Vagina (tissue), 2 donors: ENCODE data around the gene FXN. TPM values are rescaled to one million over a fixed set of nuclear protein-coding genes. Genes with fewer than 3 reads are reported as not detected.
"Not testable (repeated sequence)": the region's sequence is repeated elsewhere in the genome, so short reads cannot be mapped to it uniquely, and the experiment has no call there.

Experiments
- DNase-seq, 2 donors: peaks; one replicate each; pipeline ENCODE4 v3.0.0-alpha.2; 2017; ENCODE audit errors: extremely low spot score in 2 of 2
- H3K27ac ChIP-seq: fragments of 200-600 bp; sonication (generic); one replicate; pipeline ENCODE4 v1.5.1; 2019
- H3K27me3 ChIP-seq: fragments of 200-600 bp; sonication (generic); one replicate; pipeline ENCODE4 v1.5.1; 2019
- H3K36me3 ChIP-seq, 2 donors: fragments of 200-600 bp; sonication (generic); one replicate each; pipeline ENCODE4 v1.5.1; 2017 to 2019
- H3K4me1 ChIP-seq: fragments of 200-600 bp; sonication (generic); one replicate; pipeline ENCODE4 v1.5.1; 2019
- H3K4me3 ChIP-seq, 2 donors: fragments of 200-600 bp; sonication (generic); 1 replicate in 1 of 2; 2 replicates in 1 of 2; pipeline ENCODE4 v1.5.1; 2016 to 2019
- H3K9me3 ChIP-seq: fragments of 200-600 bp; sonication (generic); one replicate; pipeline ENCODE4 v1.5.1; 2019
- CTCF ChIP-seq, 3 experiments: fragments of 450-650 bp in 2 of 3; fragments of 200-600 bp in 1 of 3; sonication (generic) in 1 of 3; IDR thresholded peaks; one replicate each; pipeline ENCODE4 v1.5.1; 2017 to 2019; ENCODE audit warnings: antibody characterized with exemption in 3 of 3, mild to moderate bottlenecking in 2 of 3, moderate library complexity in 2 of 3
- POLR2A ChIP-seq, 2 donors: fragments of 450-650 bp; IDR thresholded peaks; one replicate each; pipeline ENCODE4 v1.6.1; 2017; ENCODE audit warnings: antibody characterized with exemption in 2 of 2, mild to moderate bottlenecking in 2 of 2, moderate library complexity in 2 of 2
- POLR2AphosphoS5 ChIP-seq, 2 donors: sonication (generic); formaldehyde crosslinking; IDR thresholded peaks; one replicate each; pipeline ENCODE4 v1.9.0; 2017; ENCODE audit warnings: antibody characterized with exemption in 2 of 2, mild to moderate bottlenecking in 2 of 2, low read depth in 1 of 2; ENCODE audit not compliant: insufficient read depth in 1 of 2
- intact Hi-C: fragments of 100-400 bp; cut with DNase I; formaldehyde crosslinking; loops from one replicate; pipeline ENCODE4 v1.15.1; 2023
- total RNA-seq: library from RNA; depleted of rRNA; stranded (reverse); fragments of >200 nt; gene quantifications from one replicate; pipeline ENCODE4 v1.2.3, GENCODE V29; 2016

The FXN gene
- total RNA-seq, 1 donor from 2014 or later: 11.8 TPM

GRCh38 chr9:69045821-69046220, 10.3 kb downstream of the FXN start:
- intact Hi-C loops: no loop called here
- Histone ChIP-seq H3K4me1 (no peaks in the 10 kb centered on the region), H3K36me3 (peaks cover 0 to 8% of the 10 kb centered on the region in 2 donors), H3K4me3 (no peak overlapping the region), H3K27me3 (no peaks in the 10 kb centered on the region), H3K27ac (no peak overlapping the region), H3K9me3 (no peaks in the 10 kb centered on the region)
- no peak for DNase-seq
- no peak for TF ChIP-seq CTCF (IDR thresholded peaks at IDR 0.05)
- no peak for TF ChIP-seq POLR2A (IDR thresholded peaks at IDR 0.05)
- no peak for TF ChIP-seq POLR2AphosphoS5 (IDR thresholded peaks at IDR 0.05; ENCODE audit: insufficient read depth in 1 of 2, low read depth in 1 of 2)

GRCh38 chr9:69046723-69047122, 11.2 kb downstream of the FXN start:
- no peak for DNase-seq
- no peaks in the 10 kb centered on the region for H3K27me3 ChIP-seq
- intact Hi-C loops: no loop called here
- H3K27ac ChIP-seq: no peak overlapping the region
- no peak overlapping the region for H3K4me3 ChIP-seq
- no peaks in the 10 kb centered on the region for H3K4me1 ChIP-seq
- peaks cover 0 to 8% of the 10 kb centered on the region in 2 donors for H3K36me3 ChIP-seq
- H3K9me3 ChIP-seq: no peaks in the 10 kb centered on the region
- no peak for TF ChIP-seq POLR2AphosphoS5 (IDR thresholded peaks at IDR 0.05; ENCODE audit: insufficient read depth in 1 of 2, low read depth in 1 of 2)
- TF ChIP-seq CTCF (IDR thresholded peaks at IDR 0.05): no peak
- no peak for TF ChIP-seq POLR2A (IDR thresholded peaks at IDR 0.05)

- no peak for DNase-seq
- no peaks in the 10 kb centered on the region for H3K4me1 ChIP-seq
- intact Hi-C loops: no loop called here
Observed at GRCh38 chr9:69047371-69047770, 11.8 kb downstream of the FXN start.

GRCh38 chr9:69049094-69049493, 13.5 kb downstream of the FXN start:
- no peak for DNase-seq
- Histone ChIP-seq H3K27ac (no peak overlapping the region), H3K4me3 (no peak overlapping the region), H3K4me1 (no peaks in the 10 kb centered on the region), H3K36me3 (peaks cover 0 to 8% of the 10 kb centered on the region in 2 donors), H3K27me3 (no peaks in the 10 kb centered on the region), H3K9me3 (no peaks in the 10 kb centered on the region)
- TF ChIP-seq POLR2A (IDR thresholded peaks at IDR 0.05): no peak
- no peak for TF ChIP-seq CTCF (IDR thresholded peaks at IDR 0.05)
- TF ChIP-seq POLR2AphosphoS5 (IDR thresholded peaks at IDR 0.05; ENCODE audit: insufficient read depth in 1 of 2, low read depth in 1 of 2): no peak
- intact Hi-C loops: no loop called here

More at GRCh38 chr9:69047371-69047770, 11.8 kb downstream of the FXN start:
- no peak overlapping the region for H3K27ac ChIP-seq
- peaks cover 0 to 8% of the 10 kb centered on the region in 2 donors for H3K36me3 ChIP-seq
- H3K4me3 ChIP-seq: no peak overlapping the region
- no peak for TF ChIP-seq POLR2A (IDR thresholded peaks at IDR 0.05)
- TF ChIP-seq POLR2AphosphoS5 (IDR thresholded peaks at IDR 0.05; ENCODE audit: insufficient read depth in 1 of 2, low read depth in 1 of 2): no peak
- no peak for TF ChIP-seq CTCF (IDR thresholded peaks at IDR 0.05)
- H3K27me3 ChIP-seq: no peaks in the 10 kb centered on the region
- no peaks in the 10 kb centered on the region for H3K9me3 ChIP-seq

GRCh38 chr9:69050936-69051335, 15.4 kb downstream of the FXN start:
- H3K36me3 ChIP-seq, DNase-seq, H3K27me3 ChIP-seq, H3K4me1 ChIP-seq, H3K27ac ChIP-seq, H3K9me3 ChIP-seq, H3K4me3 ChIP-seq: not testable (repeated sequence)
- intact Hi-C loops: loop anchor here (5.0 kb wide), 1 partner anchor 141 kb away; no protein-coding TSS in a partner anchor
